GM18508 (cell line): ENCODE results near the gene RUBCN.
A peak's percentile ranks its signal among the peaks of the same experiment; 100 is the strongest.
"Not testable (repeated sequence)": the region's sequence is repeated elsewhere in the genome, so short reads cannot be mapped to it uniquely, and the experiment has no call there.

Source experiments
- ATAC-seq: cut with Tn5 transposase; IDR thresholded peaks from one replicate; pipeline ENCODE4 v1.9.1; 2021; ENCODE audit warnings: moderate number of reproducible peaks; ENCODE audit not compliant: insufficient read depth, unreplicated experiment

Gene RUBCN

DNA sequence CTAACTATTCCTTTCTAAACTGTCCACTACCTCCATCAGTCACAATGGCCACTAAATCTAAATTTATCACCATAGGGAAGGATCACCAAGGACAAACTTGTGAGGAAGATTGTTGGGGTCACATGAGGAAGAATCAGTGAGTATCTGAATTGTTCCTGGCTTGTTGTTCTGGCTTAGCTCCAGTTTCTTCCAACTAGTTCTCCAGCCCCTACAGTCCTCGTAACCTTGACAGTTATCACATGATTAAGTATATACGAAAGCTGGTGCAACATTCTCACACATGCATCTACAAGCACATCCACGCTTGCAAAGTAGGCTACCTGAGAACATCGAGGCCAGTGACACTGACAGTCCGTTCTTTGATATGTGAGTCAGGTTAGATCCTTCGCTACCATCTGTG, 46.0 kb downstream of the RUBCN start:
- no peak for ATAC-seq

DNA sequence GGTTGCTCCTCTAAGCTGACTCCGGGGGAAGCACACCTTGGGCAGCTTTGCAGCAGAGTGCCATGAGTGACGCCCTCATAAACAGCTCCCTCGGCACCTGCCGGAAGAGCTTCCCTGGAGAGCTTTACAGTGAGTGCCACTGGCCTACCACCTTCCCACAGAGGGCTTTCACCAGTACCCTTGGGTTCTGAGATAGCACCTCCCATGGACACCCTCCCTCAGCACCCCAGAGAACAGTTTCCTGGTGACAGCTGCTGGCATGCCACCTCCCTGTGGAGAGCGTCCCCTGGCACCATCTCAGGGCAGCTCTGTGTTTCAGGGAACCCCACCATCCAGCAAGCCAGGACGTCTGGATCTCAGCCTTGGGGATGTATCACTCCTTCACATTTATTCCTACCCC, 49.1 kb downstream of the RUBCN start:
- no peak for ATAC-seq

DNA sequence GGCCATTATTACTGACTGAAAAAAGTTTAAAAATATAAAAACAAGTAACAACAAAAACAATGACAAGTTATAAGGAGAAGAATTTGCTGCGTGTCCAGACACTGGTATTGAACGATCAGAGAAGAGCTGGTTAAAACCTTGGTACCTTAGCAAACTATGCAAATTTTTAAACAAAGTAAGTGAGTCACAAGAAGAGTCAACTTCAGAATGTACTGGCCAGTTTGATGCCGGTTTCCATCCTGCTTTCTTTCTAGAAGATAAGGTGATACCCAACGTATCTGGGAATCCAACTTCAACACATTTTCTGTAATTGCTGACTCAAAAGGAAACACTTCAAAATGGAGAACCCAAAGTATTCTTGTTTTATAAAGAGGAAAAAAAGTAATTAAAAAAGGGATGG, 49.8 kb downstream of the RUBCN start:
- ATAC-seq, result no peak

DNA sequence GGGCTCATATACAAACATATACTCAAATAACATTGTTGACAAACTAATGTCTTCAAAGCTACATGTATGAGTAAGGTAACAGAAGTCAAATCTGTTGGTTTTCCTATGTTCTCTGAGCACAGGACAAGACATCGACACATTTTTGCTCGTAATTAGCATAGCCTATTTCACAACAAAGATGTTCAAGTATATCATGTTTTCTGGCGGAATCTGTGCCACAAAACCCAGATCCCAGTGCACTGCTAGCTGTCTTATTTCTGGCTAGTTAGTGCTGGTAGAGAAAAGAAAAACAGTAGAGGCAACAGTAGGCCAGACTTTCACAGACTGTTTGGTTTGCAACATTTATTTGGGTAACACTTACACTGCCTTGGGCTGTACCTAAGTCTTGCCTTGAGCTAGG, 51.2 kb downstream of the RUBCN start:
- no peak for ATAC-seq

DNA sequence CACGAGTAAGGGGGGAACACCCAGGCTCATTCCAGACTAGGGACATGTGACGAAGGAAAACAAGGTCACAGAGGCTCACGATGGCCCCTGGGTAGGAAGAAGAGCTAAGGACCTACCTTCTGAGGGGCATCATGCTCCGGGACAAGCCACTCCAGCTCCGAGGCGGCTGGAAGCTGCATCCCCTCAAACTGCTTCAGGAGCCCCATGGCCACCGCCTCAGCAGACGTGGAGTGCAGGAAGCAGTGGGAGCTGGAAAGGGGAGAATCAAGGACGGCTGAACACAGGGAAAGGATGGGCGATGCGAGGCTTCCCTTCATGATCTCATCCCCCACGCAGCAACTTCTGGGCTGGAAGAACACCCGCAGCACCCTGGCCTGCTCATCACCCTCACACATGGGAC, 53.5 kb downstream of the RUBCN start:
- no peak for ATAC-seq

DNA sequence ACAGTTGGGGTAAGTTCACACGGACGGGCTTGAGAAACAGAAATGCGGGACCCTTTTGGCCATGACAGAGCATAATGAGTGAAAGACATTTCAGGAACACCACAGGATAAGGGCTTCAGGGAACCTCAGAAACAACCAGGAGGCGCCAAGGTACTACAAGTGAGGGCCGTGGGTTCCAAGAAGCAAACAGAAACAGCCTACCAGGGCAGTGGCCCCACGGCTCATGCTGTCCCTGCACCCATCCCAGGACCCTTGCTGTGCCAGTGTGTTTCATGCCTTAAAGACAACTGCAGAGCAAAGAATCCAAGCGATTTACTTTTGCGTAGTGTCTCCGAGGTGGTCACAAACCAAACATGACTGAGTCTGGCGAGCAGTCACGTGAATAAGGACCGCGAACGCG, 54.0 kb downstream of the RUBCN start:
- ATAC-seq, result no peak

DNA sequence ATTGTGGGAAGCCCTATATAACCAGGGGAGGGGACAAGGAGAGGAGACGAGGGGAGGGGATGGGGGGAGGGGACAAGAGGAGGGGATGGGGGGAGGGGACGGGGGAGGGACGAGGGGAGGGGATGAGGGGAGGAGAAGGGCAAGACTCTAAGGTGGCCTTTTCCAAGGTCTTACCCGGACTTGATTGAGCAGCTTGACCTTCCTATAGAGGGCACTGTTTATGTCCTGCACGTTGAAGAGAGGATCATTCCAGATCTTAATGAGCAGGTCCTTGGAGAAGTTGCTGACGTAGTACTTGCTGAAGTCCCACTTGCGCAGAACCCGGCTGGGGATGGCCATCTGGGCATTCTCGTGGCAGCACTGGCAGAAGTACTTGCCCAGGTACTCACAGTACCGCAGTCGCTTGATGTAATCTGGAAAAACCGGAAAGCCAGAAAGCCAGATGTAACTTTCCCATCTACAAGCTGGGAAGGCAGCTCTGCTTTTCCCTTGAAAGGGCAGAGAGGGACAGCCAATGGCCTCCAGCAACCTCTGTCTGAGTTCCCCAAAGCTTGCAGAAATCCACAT, 55.7 kb downstream of the RUBCN start:
- no peak for ATAC-seq

DNA sequence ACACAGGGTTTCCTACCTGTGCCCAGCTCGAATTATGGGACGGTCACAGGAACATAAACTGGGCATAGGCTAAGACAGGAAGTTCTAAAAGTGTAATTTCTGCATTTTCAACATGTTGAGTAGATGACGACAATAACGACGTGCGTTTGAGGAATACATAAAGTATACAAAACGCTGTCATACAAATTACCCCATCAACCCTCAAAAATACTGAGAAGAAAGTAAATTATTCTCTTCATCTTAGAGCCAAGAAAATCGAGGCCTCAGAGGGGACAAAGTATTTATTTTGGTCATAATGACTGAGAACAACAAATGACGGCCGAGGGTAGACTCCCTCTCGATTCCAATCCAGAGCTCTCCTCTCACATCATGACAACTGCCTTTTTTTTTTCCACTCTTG, 60.8 kb downstream of the RUBCN start:
- no peak for ATAC-seq

DNA sequence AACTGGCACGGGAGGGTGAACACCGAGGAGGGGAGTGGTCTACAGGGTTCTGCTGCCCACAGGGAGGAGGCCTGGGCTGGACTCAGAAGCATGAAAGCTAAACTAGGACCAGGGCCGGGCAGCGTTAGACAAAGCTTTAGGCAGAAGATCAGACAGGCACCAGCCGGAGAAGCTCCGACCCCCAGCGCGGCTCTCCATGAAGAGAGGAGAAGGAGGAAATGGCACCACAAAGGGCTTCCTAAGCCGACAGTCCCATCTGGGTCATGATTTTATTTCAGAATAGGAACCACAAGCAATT, 61.2 kb downstream of the RUBCN start:
- no peak for ATAC-seq

DNA sequence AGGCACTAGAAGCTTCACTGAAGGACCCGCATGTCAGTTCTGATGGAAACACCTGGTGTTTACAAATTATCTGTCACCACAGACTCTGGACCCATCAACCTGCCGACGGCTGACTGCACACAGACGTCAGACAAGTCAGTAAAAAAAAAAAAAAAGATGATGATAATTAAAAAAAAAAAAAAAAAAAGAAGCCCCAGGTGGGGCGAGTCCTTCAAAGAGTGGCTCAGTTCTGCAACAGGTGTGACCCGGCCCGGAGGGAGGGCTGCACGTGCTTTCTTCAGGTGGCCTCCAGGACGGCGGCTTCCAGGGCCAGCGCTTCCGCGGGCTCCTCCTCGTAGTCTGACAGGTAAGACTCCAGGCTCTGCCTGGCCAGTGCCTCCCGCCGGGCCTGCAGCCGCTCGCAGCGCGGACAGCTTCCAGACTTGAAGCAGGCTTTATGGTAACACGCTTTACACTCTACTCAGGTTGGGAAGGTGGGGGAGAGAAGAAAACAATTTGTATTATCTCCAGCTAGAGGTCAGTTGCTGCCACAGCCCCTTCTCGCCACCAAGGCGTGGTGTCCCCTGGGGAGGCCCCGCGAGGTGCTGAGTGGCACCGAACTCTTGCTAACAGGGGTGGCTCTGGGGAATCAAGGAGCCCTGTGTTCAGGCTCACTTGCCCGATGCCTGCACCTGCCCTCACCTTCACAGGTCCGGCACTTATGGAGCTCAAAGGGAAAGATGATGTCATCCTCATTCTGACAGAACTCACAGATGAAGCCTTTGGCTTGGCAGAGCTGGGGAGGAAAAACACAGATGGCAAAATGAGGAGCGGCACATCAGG, 61.8 kb downstream of the RUBCN start:
- ATAC-seq, result no peak

DNA sequence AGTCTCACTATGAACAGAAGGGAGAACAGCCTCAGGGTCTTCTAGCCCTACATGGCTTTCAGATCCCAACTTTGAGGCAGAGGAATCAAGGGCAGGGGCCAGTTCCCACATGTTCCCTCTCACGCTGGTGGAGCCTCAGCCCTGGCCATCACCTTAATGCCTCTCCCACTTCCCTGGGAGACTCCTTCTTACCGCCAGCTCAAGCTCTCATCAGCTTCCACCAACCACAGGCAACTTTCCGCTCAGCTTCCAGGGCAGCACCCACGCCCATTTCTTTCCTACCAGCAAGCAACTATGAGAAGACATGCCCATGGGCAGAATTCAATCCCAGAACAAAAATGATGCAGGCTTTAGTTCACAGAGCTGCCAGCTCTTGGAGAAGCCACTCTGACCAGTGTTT, 63.5 kb downstream of the RUBCN start:
- ATAC-seq, result no peak

DNA sequence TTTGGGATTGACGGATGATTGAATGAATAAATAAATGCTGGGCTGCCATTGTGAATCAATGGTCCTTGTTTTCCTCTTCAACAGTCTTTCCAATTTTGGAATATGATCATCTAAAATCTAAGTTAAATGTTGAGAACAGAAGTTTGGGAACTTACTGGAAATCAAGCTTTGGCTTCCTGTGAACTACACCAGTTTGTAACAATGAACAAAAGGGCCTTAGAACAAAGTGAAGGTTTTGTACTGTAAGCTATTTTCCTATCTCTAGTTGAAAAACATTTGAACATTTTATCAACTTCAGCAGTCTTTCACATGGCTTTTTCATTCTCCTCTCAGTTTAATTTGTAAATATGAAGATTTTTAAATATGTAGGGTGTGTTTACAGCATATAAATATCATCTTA, 66.3 kb downstream of the RUBCN start:
- ATAC-seq, result no peak

DNA sequence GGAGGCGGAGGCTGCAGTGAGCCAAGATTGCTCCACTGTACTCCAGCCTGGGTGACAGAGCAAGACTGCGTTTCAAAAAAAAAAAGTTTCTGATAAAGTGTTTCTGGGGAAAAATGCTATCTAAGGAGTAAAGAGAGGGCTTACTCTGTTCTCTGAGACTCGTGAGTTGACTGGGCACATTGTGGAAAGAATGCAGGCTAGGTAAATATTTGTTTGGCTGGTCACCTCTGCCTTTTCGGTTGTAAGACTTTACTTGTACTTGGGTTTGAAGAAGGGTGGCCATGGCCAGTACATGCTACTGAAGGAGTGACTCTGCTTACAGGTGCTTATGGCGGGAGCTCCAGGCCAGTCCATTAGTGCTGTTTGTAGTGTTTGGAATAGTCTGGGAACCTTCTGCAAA, 68.7 kb downstream of the RUBCN start:
- no peak for ATAC-seq

DNA sequence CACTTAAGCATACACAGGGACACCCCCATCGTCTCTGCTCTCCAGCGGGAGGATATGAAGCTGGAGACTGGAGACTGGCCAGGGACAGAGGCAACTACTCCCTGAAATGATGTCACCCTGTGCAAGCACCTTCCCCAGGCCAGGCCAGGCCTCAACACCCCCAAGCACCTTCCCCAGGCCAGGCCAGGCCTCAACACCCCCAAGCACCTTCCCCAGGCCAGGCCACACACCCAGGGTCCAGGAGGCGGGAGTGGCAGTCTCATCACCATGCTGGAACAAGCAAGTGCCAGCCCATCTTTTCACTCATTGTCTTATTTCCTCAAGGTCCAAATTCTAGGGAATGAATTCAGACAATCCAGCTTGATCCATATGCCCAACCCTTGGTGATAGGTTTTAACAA, 69.4 kb downstream of the RUBCN start:
- ATAC-seq, result not testable (repeated sequence)

DNA sequence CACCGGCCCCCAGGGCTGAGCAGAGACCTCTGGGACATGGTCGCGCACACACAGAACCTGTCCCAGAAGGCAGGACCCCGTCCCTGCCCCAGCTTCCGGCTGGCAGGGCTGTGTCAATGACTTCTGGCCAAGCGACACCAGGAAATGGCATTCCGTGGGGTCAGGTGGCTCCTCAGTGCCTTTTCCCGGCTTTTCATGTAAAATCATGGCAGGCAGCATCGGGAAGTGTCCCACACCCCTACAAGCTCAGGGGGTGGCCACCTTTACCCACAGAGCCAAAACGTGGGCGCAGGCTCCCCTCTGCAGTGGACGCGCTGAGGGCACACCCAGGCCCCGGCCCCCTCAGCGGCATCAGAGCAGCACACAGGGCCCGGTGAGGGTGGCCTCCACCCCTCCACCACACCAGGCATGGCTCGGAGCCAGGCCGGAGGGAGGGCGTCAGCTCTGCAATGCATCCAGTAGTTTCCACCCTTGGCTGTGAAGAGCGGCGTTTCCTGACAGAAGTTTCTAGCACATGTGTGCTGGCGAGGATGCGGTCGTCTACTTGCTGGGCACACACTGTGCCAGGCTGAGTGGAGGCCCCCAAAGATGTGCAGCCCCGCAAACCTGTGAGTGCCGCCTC, 70.4 kb downstream of the RUBCN start:
- not testable (repeated sequence) for ATAC-seq

DNA sequence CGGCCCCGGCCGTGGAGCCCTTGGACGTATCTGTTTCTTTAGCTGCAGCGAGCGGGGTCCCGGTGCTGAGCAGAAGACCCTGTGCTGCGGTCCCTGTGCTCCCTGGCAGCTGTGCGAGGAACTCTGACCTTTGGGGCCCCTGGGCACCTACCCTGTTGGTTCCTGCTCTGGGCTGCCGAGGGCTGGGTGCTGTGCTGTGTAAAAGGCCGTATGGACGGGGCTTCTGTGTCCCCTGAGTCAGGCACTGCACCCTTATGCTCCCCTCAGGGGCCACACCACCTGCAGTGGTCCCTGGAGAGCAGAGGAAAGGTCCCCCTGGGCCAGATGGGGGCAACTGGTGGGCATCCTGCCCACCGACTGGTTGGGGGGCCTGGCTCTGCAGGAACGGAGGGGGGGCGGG, 71.2 kb downstream of the RUBCN start:
- ATAC-seq, result not testable (repeated sequence)

DNA sequence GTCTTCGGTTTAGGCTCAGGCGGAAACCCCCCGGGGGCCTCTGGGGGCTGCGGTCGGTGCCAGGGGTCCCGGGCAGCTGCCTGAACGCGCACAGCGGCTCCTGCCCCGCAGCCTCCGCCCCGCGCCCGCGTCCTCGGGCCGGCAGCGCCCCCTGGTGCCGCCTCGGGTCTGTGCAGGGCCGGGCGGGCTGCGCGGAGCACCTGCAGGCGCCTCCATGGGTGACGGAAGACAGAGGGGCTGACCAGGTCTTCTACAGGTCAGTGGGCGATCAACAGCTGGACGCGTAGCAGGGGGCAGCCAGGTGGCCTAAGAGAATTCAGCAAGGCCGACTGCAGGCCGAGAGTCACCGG, 71.6 kb downstream of the RUBCN start:
- peak; percentile 57 for ATAC-seq

DNA sequence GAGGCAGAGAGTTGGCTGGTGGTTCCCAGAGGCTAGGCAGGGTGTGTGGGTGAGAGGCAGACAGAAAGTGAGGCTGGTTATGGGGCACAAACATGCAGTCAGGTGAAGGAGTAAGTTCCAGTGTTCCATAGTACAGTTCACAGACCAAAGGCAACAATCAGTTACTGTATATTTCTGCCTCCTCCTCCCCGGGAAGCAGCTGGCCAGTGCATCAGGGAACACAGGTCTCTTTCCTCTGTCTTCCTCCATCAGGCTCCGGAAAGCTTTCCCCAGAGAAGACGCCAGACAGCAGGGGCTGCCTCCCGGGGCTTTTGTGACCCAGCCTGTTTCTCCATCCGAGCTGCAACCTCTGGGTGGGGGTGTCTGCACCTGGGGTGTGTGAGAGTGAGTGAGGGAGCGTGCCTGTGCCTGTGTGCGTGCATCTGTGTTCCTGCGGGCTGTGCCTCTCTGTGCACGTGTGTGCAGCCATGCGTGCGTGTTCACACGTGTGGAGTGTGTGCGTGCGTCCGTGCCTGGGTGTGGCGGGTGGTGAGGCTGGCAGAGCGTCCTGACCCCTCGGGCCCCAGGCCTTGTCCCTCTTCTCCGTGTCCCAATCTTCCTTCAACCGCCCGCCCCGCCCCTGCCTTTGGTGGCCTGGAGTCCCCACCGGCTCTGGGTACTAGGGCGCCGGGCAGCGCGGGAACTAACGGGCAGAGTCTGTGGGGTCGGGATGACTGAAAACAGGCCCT, 72.1 kb downstream of the RUBCN start:
- ATAC-seq, result peak; percentile 36

DNA sequence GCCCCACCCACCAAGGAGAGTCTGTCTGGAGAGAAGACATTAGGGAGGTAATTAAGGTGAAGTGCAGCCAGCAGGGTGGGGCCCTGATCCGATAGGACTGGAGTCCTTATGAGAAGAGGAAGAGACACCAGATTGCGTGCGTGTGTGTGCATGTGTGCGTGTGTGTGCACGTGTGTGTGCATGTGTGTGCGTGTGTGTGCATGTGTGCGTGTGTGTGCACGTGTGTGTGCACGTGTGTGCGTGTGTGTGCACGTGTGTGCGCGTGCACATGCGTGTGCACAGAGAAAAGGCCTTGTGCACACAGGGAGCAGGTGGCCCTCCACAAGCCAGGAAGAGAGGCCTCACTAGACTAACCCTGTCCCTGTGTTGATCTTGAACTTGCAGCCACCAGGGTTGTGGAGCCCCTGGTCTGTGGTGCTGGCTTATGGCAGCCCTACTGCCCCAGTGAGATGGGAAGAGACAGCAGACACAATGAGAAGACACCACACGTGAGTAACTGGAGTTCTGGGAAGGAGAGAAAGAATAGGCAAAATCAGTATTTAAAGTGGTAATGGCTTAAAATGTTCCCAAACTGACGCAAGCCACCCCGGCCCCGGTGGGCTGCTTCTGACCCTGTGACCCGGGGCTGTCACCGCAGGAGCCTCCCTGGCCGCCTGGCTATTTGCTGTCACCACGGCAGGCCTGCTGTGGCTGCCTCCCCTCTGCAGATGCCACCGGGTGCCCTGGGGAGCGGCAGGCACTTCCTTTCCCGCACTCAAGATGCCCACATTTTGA, 73.2 kb downstream of the RUBCN start:
- ATAC-seq, result not testable (repeated sequence)

DNA sequence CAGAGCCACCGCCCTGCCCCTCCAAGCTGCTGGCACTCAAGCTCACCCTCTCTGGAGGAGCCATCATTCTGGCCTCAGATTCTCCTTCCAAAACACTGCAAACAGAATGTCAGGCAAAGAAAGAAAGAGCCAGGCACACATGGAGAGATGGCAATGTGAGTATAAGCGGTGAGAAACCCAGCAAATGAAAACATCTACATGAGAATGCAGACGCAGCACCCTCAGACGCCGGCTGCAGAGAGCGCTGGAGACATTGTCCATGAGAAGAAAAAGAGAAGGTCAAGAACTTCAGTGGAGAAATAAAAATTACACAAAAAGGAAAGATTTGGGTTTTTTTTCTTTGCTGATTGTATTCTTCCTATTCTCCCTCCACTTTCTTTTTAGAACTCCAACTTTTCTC, 74.4 kb downstream of the RUBCN start:
- ATAC-seq, result not testable (repeated sequence)

DNA sequence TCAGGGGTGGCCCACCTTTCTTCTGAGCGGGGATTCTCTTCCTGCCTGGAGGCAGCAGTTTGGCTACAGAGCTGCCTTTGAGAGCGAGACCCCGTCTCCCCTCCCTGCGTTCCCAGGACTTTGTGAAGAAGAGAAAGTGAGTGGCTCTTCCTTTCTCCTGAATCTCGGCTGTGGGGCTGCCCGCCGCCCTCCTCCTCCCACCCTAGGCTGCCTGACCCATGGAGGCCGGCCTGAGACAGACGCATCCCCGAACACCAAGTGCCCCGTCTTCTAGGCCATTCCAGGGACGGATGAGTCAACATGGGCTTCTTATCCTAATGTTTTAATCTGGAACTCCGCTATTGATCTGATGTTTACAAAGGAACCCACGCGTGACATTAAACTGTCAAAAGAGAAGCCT, 74.8 kb downstream of the RUBCN start:
- not testable (repeated sequence) for ATAC-seq
